GM12878 (cell line): ENCODE results near the gene ANAPC5. TPM values are rescaled to one million over a fixed set of nuclear protein-coding genes. Genes with fewer than 3 reads are reported as not detected.
"Not testable (repeated sequence)": the region's sequence is repeated elsewhere in the genome, so short reads cannot be mapped to it uniquely, and the experiment has no call there.

Experiments used
- ATAC-seq: fragments of 200-7000 bp; cut with Tn5 transposase; 3 replicates; pipeline ENCODE4 v1.9.1; 2020; ENCODE audit warnings: mild to moderate bottlenecking, moderate library complexity
- BruUV-seq: library from RNA; stranded (reverse); fragments of 400-500 nt; replicated peaks from 2 replicates; lab custom pipeline; 2021; lab: Mats Ljungman, UMichigan
- CTCF ChIA-PET: fragments of 300-600 bp; sonication (Branson Sonifier 250); formaldehyde crosslinking; extraction: SDS; loops from one replicate; lab custom pipeline; 2021; ENCODE audit warnings: inconsistent platforms; lab: Yijun Ruan, JAX
- POLR2A ChIA-PET: fragments of 350-600 bp; formaldehyde crosslinking; extraction: SDS; loops from one replicate; lab custom pipeline; 2021; ENCODE audit warnings: inconsistent platforms; lab: Charles Lee
- RAD21 ChIA-PET: fragments of 300-600 bp; sonication (Branson Sonifier 250); formaldehyde crosslinking; loops from one replicate; lab custom pipeline; 2023; ENCODE audit warnings: antibody characterized with exemption; ENCODE audit not compliant: unreplicated experiment; lab: Charles Lee
- SMC1A ChIA-PET: fragments of 300-600 bp; sonication (Branson Sonifier 250); formaldehyde crosslinking; loops from one replicate; lab custom pipeline; 2023; ENCODE audit not compliant: unreplicated experiment, uncharacterized antibody; lab: Charles Lee
- DNase-seq: peaks from one replicate; pipeline ENCODE4 v3.0.0-alpha.2; 2011; ENCODE audit warnings: low read depth, low spot score
- FAIRE-seq: peaks from 3 replicates; lab custom pipeline; 2011; peaks lifted over from hg19 to GRCh38; lab: Jason Lieb, UNC
- H2AFZ ChIP-seq: 2 replicates; pipeline ENCODE4 v1.6.0; 2011; ENCODE audit warnings: low read depth, low read length, control low read depth; ENCODE audit not compliant: control insufficient read depth
- H3K27ac ChIP-seq: 2 replicates; pipeline ENCODE4 v1.5.1; 2011; ENCODE audit warnings: control low read depth; ENCODE audit not compliant: control insufficient read depth, insufficient read depth
- H3K27me3 ChIP-seq, 2 experiments: replicated peaks in 1 of 2; 2 replicates each; pipeline versions ENCODE4 v1.6.0 to v1.6.1; 2011; ENCODE audit warnings: low read length in 1 of 2; ENCODE audit not compliant: control insufficient read depth in 2 of 2, insufficient read depth in 2 of 2
- H3K36me3 ChIP-seq, 2 experiments: 2 replicates each; pipeline ENCODE4 v1.5.1; 2011; ENCODE audit warnings: low read length in 1 of 2; ENCODE audit not compliant: control insufficient read depth in 2 of 2, insufficient read depth in 2 of 2
- H3K4me1 ChIP-seq: 2 replicates; pipeline ENCODE4 v1.6.1; 2011; ENCODE audit warnings: mild to moderate bottlenecking, low read length, moderate library complexity, mixed read lengths; ENCODE audit not compliant: control insufficient read depth, insufficient read depth
- H3K4me2 ChIP-seq: 2 replicates; pipeline ENCODE4 v1.6.0; 2011; ENCODE audit warnings: control low read depth; ENCODE audit not compliant: control insufficient read depth, insufficient read depth
- H3K4me3 ChIP-seq: fragments of 200-600 bp; sonication (generic); 2 replicates; pipeline ENCODE4 v1.5.1; 2016
- H3K79me2 ChIP-seq: 2 replicates; pipeline ENCODE4 v1.6.0; 2011; ENCODE audit warnings: low read length; ENCODE audit not compliant: control insufficient read depth, insufficient read depth
- H3K9ac ChIP-seq: 2 replicates; pipeline ENCODE4 v1.8.0; 2011; ENCODE audit warnings: low read length, control low read depth, mixed read lengths; ENCODE audit not compliant: control insufficient read depth, insufficient read depth
- H3K9me3 ChIP-seq: replicated peaks from 3 replicates; pipeline ENCODE4 v1.5.1; 2011; ENCODE audit warnings: mild to moderate bottlenecking, low read length; ENCODE audit not compliant: control insufficient read depth, insufficient read depth
- H4K20me1 ChIP-seq: 2 replicates; pipeline ENCODE4 v1.6.0; 2011; ENCODE audit not compliant: control insufficient read depth, insufficient read depth
- E2F4 ChIP-seq: IDR thresholded peaks from 2 replicates; pipeline ENCODE4 v1.6.1; 2012; ENCODE audit warnings: low read depth, low read length, improper control_type of control experiment
- GATAD2B ChIP-seq: fragments of 450-650 bp; conservative IDR thresholded peaks from 2 replicates; pipeline ENCODE4 v1.6.1; 2017; ENCODE audit warnings: low read depth, mild to moderate bottlenecking, moderate library complexity
- KLF5 ChIP-seq: fragments of 450-650 bp; IDR thresholded peaks from 2 replicates; pipeline ENCODE4 v1.6.1; 2014; ENCODE audit warnings: mild to moderate bottlenecking; ENCODE audit not compliant: partially characterized antibody
- SREBF1 ChIP-seq: IDR thresholded peaks from 2 replicates; pipeline ENCODE4 v1.6.1; 2012; ENCODE audit warnings: mild to moderate bottlenecking, low read length
- WGBS: methylation state at CpG from one replicate; pipeline ENCODE4 v1.1.6; 2016; ENCODE audit warnings: low lambda C conversion rate; ENCODE audit not compliant: insufficient replicate concordance, insufficient coverage; ENCODE audit errors: missing lambda C conversion rate; 5-methylcytosine and 5-hydroxymethylcytosine counted together
- in situ Hi-C: fragments of 300-500 bp; cut with MboI; formaldehyde crosslinking; loops from 9 replicates; pipeline ENCODE4 v1.14.3; 2018; ENCODE audit warnings: mixed read lengths
- intact Hi-C: fragments of 100-400 bp; cut with micrococcal nuclease; formaldehyde crosslinking; loops from one replicate; pipeline ENCODE4 v1.14.2; 2022; ENCODE audit not compliant: unreplicated experiment
- polyA plus RNA-seq, 11 experiments: library from polyadenylated mRNA; depleted of rRNA in 4 of 11; unstranded in 6 of 11; stranded (reverse) in 5 of 11; fragments of >200 nt; fragmentation: Nextera tagmentation in 4 of 11; fragmentation: Illumina TruSeq in 1 of 11; extraction: Ambion mirVana in 4 of 11; extraction: Trizol in 1 of 11; gene quantifications; 1 replicate in 1 of 11; 2 replicates in 10 of 11; pipeline versions ENCODE4 v1.2.1 to v1.2.3, GENCODE V29; 2011 to 2016; ENCODE audit warnings: inconsistent platforms in 2 of 11, missing spikeins in 2 of 11, low read depth in 1 of 11
- total RNA-seq, 4 experiments: library from RNA; depleted of rRNA in 3 of 4; stranded (reverse); fragments of >200 nt in 3 of 4; fragmentation: Illumina TruSeq in 1 of 4; extraction: Trizol in 1 of 4; gene quantifications; 2 replicates each; pipeline versions ENCODE4 v1.2.1 to v1.2.3, GENCODE V29; 2013 to 2021

The ANAPC5 gene
- total and polyA plus RNA-seq, 10 of the 15 experiments (the other 5 are each of a cell fraction or from before 2014, with no cell fraction given), result 102 to 227 (median 166) TPM

GRCh38 chr12:121314431-121314830, 37.8 kb downstream of the ANAPC5 start:
- no peak overlapping the region for H3K4me2 ChIP-seq
- no peak overlapping the region for H3K27ac ChIP-seq
- FAIRE-seq, result no peak
- no peak overlapping the region for H2AFZ ChIP-seq
- BruUV-seq, result no TSS peak
- no peaks in the 10 kb centered on the region for H3K9me3 ChIP-seq
- intact Hi-C loops, result no loop called here
- no peaks in the 10 kb centered on the region for H3K79me2 ChIP-seq
- RAD21 ChIA-PET, result interaction anchor here (1.2 kb wide), 1 partner anchor 129 kb away, joined by 3 read pairs; no protein-coding TSS in a partner anchor
- H3K27me3 ChIP-seq, result no peaks in the 10 kb centered on the region
- H3K9ac ChIP-seq, result no peak overlapping the region
- POLR2A ChIA-PET, result no interaction called here
- H3K4me1 ChIP-seq, result no peaks in the 10 kb centered on the region
- no peak for DNase-seq
- peaks cover 2 to 24% of the 10 kb centered on the region in 2 experiments for H3K36me3 ChIP-seq
- SMC1A ChIA-PET, result interaction anchor here (0.7 kb wide), 1 partner anchor 481 kb away, joined by 3 read pairs; no protein-coding TSS in a partner anchor
- no peak overlapping the region for H3K4me3 ChIP-seq
- ATAC-seq, result no peak
- CTCF ChIA-PET, result interaction anchor here (0.7 to 2.0 kb wide), 2 partner anchors 20 to 142 kb away, joined by 3 to 8 read pairs; no protein-coding TSS in a partner anchor
- no peak for TF ChIP-seq SREBF1
- no peak for TF ChIP-seq KLF5
- no peak for TF ChIP-seq GATAD2B
- no peak for TF ChIP-seq E2F4
- H4K20me1 ChIP-seq, result no peaks in the 10 kb centered on the region
- in situ Hi-C loops, result no loop called here
- 88% methylated on average over 3 of the region's 3 CpGs for WGBS

DNA sequence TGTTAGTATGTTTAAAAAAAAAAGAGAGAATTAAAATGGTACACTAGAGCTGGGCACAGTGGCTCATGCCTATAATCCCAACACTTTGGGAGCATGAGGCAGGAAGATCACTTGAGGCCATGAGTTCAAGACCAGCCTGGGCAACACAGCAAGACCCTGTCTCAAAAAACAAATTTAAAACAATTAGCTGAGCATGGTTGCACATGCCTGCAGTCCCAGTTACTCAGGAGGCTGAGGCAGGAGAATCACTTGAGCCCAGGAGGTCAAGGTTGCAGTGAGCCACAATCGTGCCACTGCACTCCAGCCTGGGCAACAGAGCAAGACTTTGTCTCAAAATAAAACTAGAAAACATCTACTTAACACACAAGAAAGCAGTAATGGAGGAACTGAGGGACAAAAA, 42.0 kb downstream of the ANAPC5 start:
- H3K9me3 ChIP-seq, H3K27me3 ChIP-seq, RAD21 ChIA-PET, H3K4me2 ChIP-seq, FAIRE-seq, H3K9ac ChIP-seq, in situ Hi-C loops, H4K20me1 ChIP-seq, intact Hi-C loops, H2AFZ ChIP-seq, BruUV-seq, H3K4me3 ChIP-seq, ATAC-seq, DNase-seq, H3K27ac ChIP-seq, H3K79me2 ChIP-seq, POLR2A ChIA-PET, H3K4me1 ChIP-seq: not testable (repeated sequence)
- CTCF ChIA-PET, result interaction anchor here (1.1 kb wide), 1 partner anchor 24 kb away, joined by 3 read pairs; no protein-coding TSS in a partner anchor
- H3K36me3 ChIP-seq, result peaks cover 4 to 17% of the 10 kb centered on the region in 2 experiments; a peak in 3 of 4 replicates
- 43% methylated on average over 1 of the region's 1 CpG for WGBS
- SMC1A ChIA-PET, result interaction anchor here (0.6 to 1.8 kb wide), 2 partner anchors 10 to 123 kb away, joined by 3 to 8 read pairs; no protein-coding TSS in a partner anchor

- H3K27me3 ChIP-seq, H3K27ac ChIP-seq, H4K20me1 ChIP-seq, FAIRE-seq, H3K9me3 ChIP-seq, H3K4me1 ChIP-seq, H3K9ac ChIP-seq, H3K4me2 ChIP-seq, DNase-seq, H3K4me3 ChIP-seq, RAD21 ChIA-PET, SMC1A ChIA-PET, H3K79me2 ChIP-seq, in situ Hi-C loops, BruUV-seq, H2AFZ ChIP-seq, ATAC-seq, intact Hi-C loops: not testable (repeated sequence)
- 99% methylated on average over 8 of the region's 8 CpGs for WGBS
- POLR2A ChIA-PET, result interaction anchor here (0.7 kb wide), 1 partner anchor 61 kb away, joined by 3 read pairs; no protein-coding TSS in a partner anchor
- H3K36me3 ChIP-seq, result peaks cover 4 to 13% of the 10 kb centered on the region in 2 experiments; a peak in 3 of 4 replicates
- CTCF ChIA-PET, result interaction anchor here (1.3 kb wide), 1 partner anchor 27 kb away, joined by 3 read pairs; no protein-coding TSS in a partner anchor
These were observed 44.8 kb downstream of the ANAPC5 start for GRCh38 chr12:121307397-121307796.
